Mesendoderm (in vitro differentiated cells): ENCODE data around the gene KCP.

Experiments
- DNase-seq: peaks from one replicate; pipeline ENCODE4 v3.0.0; 2013
- H2AK5ac ChIP-seq: 2 replicates; pipeline ENCODE4 v1.6.1; 2013; ENCODE audit warnings: low read length, inconsistent platforms
- H2BK120ac ChIP-seq: 2 replicates; pipeline ENCODE4 v1.6.1; 2013; ENCODE audit warnings: low read depth, mild to moderate bottlenecking, low read length, moderate library complexity, mixed read lengths
- H2BK15ac ChIP-seq: replicated peaks from 2 replicates; pipeline ENCODE4 v1.6.1; 2013; ENCODE audit warnings: low read depth, mild to moderate bottlenecking, moderate library complexity
- H2BK5ac ChIP-seq: 2 replicates; pipeline ENCODE4 v1.6.1; 2013; ENCODE audit warnings: low read length, inconsistent platforms
- H3K18ac ChIP-seq: 2 replicates; pipeline ENCODE4 v1.6.1; 2013; ENCODE audit warnings: mild to moderate bottlenecking, low read length, mixed read lengths
- H3K23ac ChIP-seq: one replicate; pipeline ENCODE4 v1.6.1; 2013; ENCODE audit warnings: low read length
- H3K27ac ChIP-seq: 2 replicates; pipeline ENCODE4 v1.5.1; 2013; ENCODE audit warnings: low read depth, mild to moderate bottlenecking, inconsistent platforms, low read length, moderate library complexity
- H3K27me3 ChIP-seq: 2 replicates; pipeline ENCODE4 v1.6.1; 2013; ENCODE audit warnings: low read length, control low read depth, mild to moderate bottlenecking, inconsistent platforms; ENCODE audit not compliant: insufficient read depth, poor library complexity
- H3K36me3 ChIP-seq: 2 replicates; pipeline ENCODE4 v1.6.1; 2013; ENCODE audit warnings: low read length, inconsistent platforms; ENCODE audit not compliant: control insufficient read depth, insufficient read depth
- H3K4ac ChIP-seq: one replicate; pipeline ENCODE4 v1.6.1; 2013; ENCODE audit warnings: low read depth, mild to moderate bottlenecking, low read length, moderate library complexity
- H3K4me1 ChIP-seq: 2 replicates; pipeline ENCODE4 v1.6.1; 2013; ENCODE audit warnings: low read depth, low read length, inconsistent platforms; ENCODE audit not compliant: control insufficient read depth
- H3K4me2 ChIP-seq: 2 replicates; pipeline ENCODE4 v1.6.1; 2013; ENCODE audit warnings: low read length
- H3K4me3 ChIP-seq: 2 replicates; pipeline ENCODE4 v1.5.1; 2013; ENCODE audit warnings: mild to moderate bottlenecking, low read length
- H3K56ac ChIP-seq: one replicate; pipeline ENCODE4 v1.6.1; 2013; ENCODE audit warnings: low read length
- H3K79me1 ChIP-seq: 2 replicates; pipeline ENCODE4 v1.6.1; 2013; ENCODE audit warnings: low read length, inconsistent platforms
- H3K79me2 ChIP-seq: 2 replicates; pipeline ENCODE4 v1.6.1; 2013; ENCODE audit warnings: mild to moderate bottlenecking, low read length; ENCODE audit not compliant: control insufficient read depth, insufficient read depth
- H3K9ac ChIP-seq: 2 replicates; pipeline ENCODE4 v1.6.1; 2013; ENCODE audit warnings: low read length, inconsistent platforms
- H4K5ac ChIP-seq: one replicate; pipeline ENCODE4 v1.6.1; 2013; ENCODE audit warnings: low read length
- H4K8ac ChIP-seq: one replicate; pipeline ENCODE4 v1.6.1; 2013; ENCODE audit warnings: low read depth, mild to moderate bottlenecking, control low read depth, low read length, moderate library complexity
- WGBS: extraction: QIAGEN DNeasy Blood & Tissue Kit; methylation state at CpG from one replicate; pipeline ENCODE4 v1.1.7; 2013; ENCODE audit warnings: low lambda C conversion rate, missing lambda C conversion rate; ENCODE audit not compliant: insufficient coverage; ENCODE audit errors: extremely low coverage; 5-methylcytosine and 5-hydroxymethylcytosine counted together

The KCP gene

GRCh38 chr7:128845475-128845874 lies 65.0 kb downstream of the KCP start:
- H3K27me3 ChIP-seq, result no peaks in the 10 kb centered on the region
- peaks cover 26% of the 10 kb centered on the region for H3K36me3 ChIP-seq
- H3K4ac ChIP-seq, result no peak overlapping the region
- no peaks in the 10 kb centered on the region for H3K79me2 ChIP-seq
- no peak overlapping the region for H2BK15ac ChIP-seq
- no peak overlapping the region for H3K27ac ChIP-seq
- H3K18ac ChIP-seq, result no peak overlapping the region
- H2AK5ac ChIP-seq, result no peak overlapping the region
- H3K4me3 ChIP-seq, result no peak overlapping the region
- no peak overlapping the region for H2BK120ac ChIP-seq
- no peaks in the 10 kb centered on the region for H3K4me1 ChIP-seq
- no peak overlapping the region for H4K8ac ChIP-seq
- H3K56ac ChIP-seq, result no peak overlapping the region
- H2BK5ac ChIP-seq, result no peak overlapping the region
- no peak for DNase-seq
- no peaks in the 10 kb centered on the region for H3K79me1 ChIP-seq
- H3K23ac ChIP-seq, result no peak overlapping the region
- no peak overlapping the region for H3K4me2 ChIP-seq
- no peak overlapping the region for H3K9ac ChIP-seq
- no peak overlapping the region for H4K5ac ChIP-seq
- no CpG with 5 or more reads among the region's 5 CpGs for WGBS

GRCh38 chr7:128844777-128845311 lies 65.7 kb downstream of the KCP start:
- Histone ChIP-seq H3K9ac (no peak overlapping the region), H3K23ac (no peak overlapping the region), H4K8ac (no peak overlapping the region), H2BK15ac (no peak overlapping the region), H3K18ac (no peak overlapping the region), H3K79me1 (no peaks in the 10 kb centered on the region), H3K27ac (no peak overlapping the region), H3K36me3 (peaks cover 26% of the 10 kb centered on the region), H3K4me3 (no peak overlapping the region), H2AK5ac (no peak overlapping the region), H4K5ac (no peak overlapping the region), H3K4ac (no peak overlapping the region), H2BK5ac (no peak overlapping the region), H3K4me2 (no peak overlapping the region), H2BK120ac (no peak overlapping the region), H3K27me3 (no peaks in the 10 kb centered on the region), H3K56ac (no peak overlapping the region), H3K4me1 (no peaks in the 10 kb centered on the region), H3K79me2 (no peaks in the 10 kb centered on the region)
- DNase-seq, result no peak
- whole genome bisulfite sequencing, result no CpG with 5 or more reads among the region's 25 CpGs

DNA sequence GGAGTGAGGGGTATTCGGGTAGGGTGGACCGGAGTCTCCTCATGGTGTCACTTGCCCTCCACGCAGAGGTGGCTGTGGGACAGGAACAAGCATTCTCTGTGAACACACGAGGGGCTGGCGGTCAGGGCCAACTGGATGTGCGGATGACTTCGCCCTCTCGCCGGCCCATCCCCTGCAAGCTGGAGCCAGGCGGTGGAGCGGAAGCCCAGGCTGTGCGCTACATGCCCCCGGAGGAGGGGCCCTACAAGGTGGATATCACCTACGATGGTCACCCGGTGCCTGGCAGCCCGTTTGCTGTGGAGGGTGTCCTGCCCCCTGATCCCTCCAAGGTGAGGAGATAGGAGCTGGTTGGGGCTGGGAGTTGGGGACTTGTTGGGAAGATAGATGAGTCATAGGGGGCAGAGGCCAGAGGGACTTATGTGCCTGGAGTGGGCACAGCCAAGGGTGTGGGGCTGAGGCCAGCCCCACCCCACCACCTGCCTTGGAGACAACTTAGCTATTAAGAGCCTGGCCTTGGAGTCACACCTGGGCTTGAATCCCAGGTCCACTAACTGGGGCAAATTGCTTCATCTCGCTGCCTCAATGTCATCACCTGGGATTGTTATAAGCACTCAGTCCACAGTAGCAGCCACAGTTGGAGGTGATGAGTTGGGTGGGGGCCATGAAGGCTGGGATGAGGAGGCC lies 66.4 kb downstream of the KCP start:
- Histone ChIP-seq H3K36me3 (peaks cover 29% of the 10 kb centered on the region), H3K27ac (no peak overlapping the region), H2AK5ac (no peak overlapping the region), H3K79me1 (no peaks in the 10 kb centered on the region), H3K9ac (no peak overlapping the region), H3K23ac (no peak overlapping the region), H3K4ac (no peak overlapping the region), H4K8ac (no peak overlapping the region), H3K4me2 (no peak overlapping the region), H3K56ac (no peak overlapping the region), H3K4me1 (no peaks in the 10 kb centered on the region), H3K27me3 (no peaks in the 10 kb centered on the region), H2BK5ac (no peak overlapping the region), H4K5ac (no peak overlapping the region), H3K18ac (no peak overlapping the region), H3K79me2 (no peaks in the 10 kb centered on the region), H2BK120ac (no peak overlapping the region), H3K4me3 (no peak overlapping the region), H2BK15ac (no peak overlapping the region)
- DNase-seq, result no peak
- no CpG with 5 or more reads among the region's 17 CpGs for WGBS

- Histone ChIP-seq H3K27ac (no peak overlapping the region), H2BK120ac (no peak overlapping the region), H3K18ac (no peak overlapping the region), H3K4me3 (no peak overlapping the region), H2BK15ac (no peak overlapping the region), H3K27me3 (no peaks in the 10 kb centered on the region), H3K79me2 (no peaks in the 10 kb centered on the region), H3K79me1 (no peaks in the 10 kb centered on the region), H4K8ac (no peak overlapping the region), H3K4me1 (no peaks in the 10 kb centered on the region), H3K4me2 (no peak overlapping the region), H2AK5ac (no peak overlapping the region), H3K4ac (no peak overlapping the region), H3K23ac (no peak overlapping the region), H4K5ac (no peak overlapping the region), H3K9ac (no peak overlapping the region), H3K56ac (no peak overlapping the region), H3K36me3 (peaks cover 29% of the 10 kb centered on the region), H2BK5ac (no peak overlapping the region)
- no peak for DNase-seq
- WGBS, result no CpG with 5 or more reads among the region's 38 CpGs
Observed at GRCh38 chr7:128842674-128843641, 67.6 kb downstream of the KCP start.

- no peaks in the 10 kb centered on the region for H3K27me3 ChIP-seq
- H4K8ac ChIP-seq, result no peak overlapping the region
- no peak overlapping the region for H3K4ac ChIP-seq
- no peak overlapping the region for H3K27ac ChIP-seq
- WGBS, result no CpG with 5 or more reads among the region's 35 CpGs
- H3K79me2 ChIP-seq, result no peaks in the 10 kb centered on the region
- no peaks in the 10 kb centered on the region for H3K79me1 ChIP-seq
- no peak overlapping the region for H3K18ac ChIP-seq
- no peak overlapping the region for H3K56ac ChIP-seq
- H3K4me1 ChIP-seq, result no peaks in the 10 kb centered on the region
- no peak overlapping the region for H2BK15ac ChIP-seq
- H3K4me3 ChIP-seq, result no peak overlapping the region
- no peak overlapping the region for H2BK120ac ChIP-seq
- DNase-seq, result peak; percentile 76
- no peak overlapping the region for H2BK5ac ChIP-seq
- H4K5ac ChIP-seq, result no peak overlapping the region
- no peak overlapping the region for H2AK5ac ChIP-seq
- H3K23ac ChIP-seq, result no peak overlapping the region
- H3K4me2 ChIP-seq, result no peak overlapping the region
- no peak overlapping the region for H3K9ac ChIP-seq
- H3K36me3 ChIP-seq, result peaks cover 33% of the 10 kb centered on the region
Observed at GRCh38 chr7:128841921-128842673, 68.4 kb downstream of the KCP start.
